ENCODE data around the gene TOR1B.
"Not testable (repeated sequence)": the region's sequence is repeated elsewhere in the genome, so short reads cannot be mapped to it uniquely, and the experiment has no call there.

The TOR1B gene

GRCh38 chr9:129759804-129760502 is 43.0 kb upstream of the TOR1B start:
- no peaks in the 10 kb centered on the region for H3K27me3 ChIP-seq (replicated peaks; ENCODE audit: control insufficient read depth, insufficient read depth, low read length)
- TF ChIP-seq CTCF (IDR thresholded peaks at IDR 0.05; ENCODE audit: insufficient read depth, low read length, poor library complexity, severe bottlenecking) = no peak
- H3K4me3 ChIP-seq (replicated peaks; ENCODE audit: low read depth, low read length) = no peak overlapping the region
- no peak for DNase-seq (ENCODE audit: extremely low read depth, insufficient read length)
- H3K36me3 ChIP-seq (ENCODE audit: control insufficient read depth, insufficient read depth, low read length) = no peaks in the 10 kb centered on the region

- not testable (repeated sequence) for DNase-seq (ENCODE audit: extremely low read depth, insufficient read length); H3K4me3 ChIP-seq (replicated peaks; ENCODE audit: low read depth, low read length); H3K27me3 ChIP-seq (replicated peaks; ENCODE audit: control insufficient read depth, insufficient read depth, low read length); H3K36me3 ChIP-seq (ENCODE audit: control insufficient read depth, insufficient read depth, low read length)
Measured at GRCh38 chr9:129760784-129761183, 42.2 kb upstream of the TOR1B start.

GRCh38 chr9:129761293-129761900 is 41.6 kb upstream of the TOR1B start:
- H3K4me3 ChIP-seq (replicated peaks; ENCODE audit: low read depth, low read length) = no peak overlapping the region
- no peak for TF ChIP-seq CTCF (IDR thresholded peaks at IDR 0.05; ENCODE audit: insufficient read depth, low read length, poor library complexity, severe bottlenecking)
- DNase-seq (ENCODE audit: extremely low read depth, insufficient read length) = no peak
- H3K27me3 ChIP-seq (replicated peaks; ENCODE audit: control insufficient read depth, insufficient read depth, low read length) = no peaks in the 10 kb centered on the region
- H3K36me3 ChIP-seq (ENCODE audit: control insufficient read depth, insufficient read depth, low read length) = no peaks in the 10 kb centered on the region

GRCh38 chr9:129761901-129762369 is 41.0 kb upstream of the TOR1B start:
- H3K36me3 ChIP-seq (ENCODE audit: control insufficient read depth, insufficient read depth, low read length) = no peaks in the 10 kb centered on the region
- TF ChIP-seq CTCF (IDR thresholded peaks at IDR 0.05; ENCODE audit: insufficient read depth, low read length, poor library complexity, severe bottlenecking) = no peak
- H3K27me3 ChIP-seq (replicated peaks; ENCODE audit: control insufficient read depth, insufficient read depth, low read length) = no peaks in the 10 kb centered on the region
- H3K4me3 ChIP-seq (replicated peaks; ENCODE audit: low read depth, low read length) = no peak overlapping the region
- DNase-seq (ENCODE audit: extremely low read depth, insufficient read length) = no peak

GRCh38 chr9:129762370-129762984 is 40.5 kb upstream of the TOR1B start:
- DNase-seq (ENCODE audit: extremely low read depth, insufficient read length); H3K27me3 ChIP-seq (replicated peaks; ENCODE audit: control insufficient read depth, insufficient read depth, low read length); H3K36me3 ChIP-seq (ENCODE audit: control insufficient read depth, insufficient read depth, low read length); H3K4me3 ChIP-seq (replicated peaks; ENCODE audit: low read depth, low read length): not testable (repeated sequence)

- no peak for TF ChIP-seq CTCF (IDR thresholded peaks at IDR 0.05; ENCODE audit: insufficient read depth, low read length, poor library complexity, severe bottlenecking)
- no peaks in the 10 kb centered on the region for H3K36me3 ChIP-seq (ENCODE audit: control insufficient read depth, insufficient read depth, low read length)
- H3K4me3 ChIP-seq (replicated peaks; ENCODE audit: low read depth, low read length) = no peak overlapping the region
- H3K27me3 ChIP-seq (replicated peaks; ENCODE audit: control insufficient read depth, insufficient read depth, low read length) = no peaks in the 10 kb centered on the region
- DNase-seq (ENCODE audit: extremely low read depth, insufficient read length) = no peak
Measured at GRCh38 chr9:129762985-129763926, 39.7 kb upstream of the TOR1B start.
